IMR-90 (cell line): ENCODE results near the gene FBN1. TPM values are rescaled to one million over a fixed set of nuclear protein-coding genes. Genes with fewer than 3 reads are reported as not detected.

Experiments
- ATAC-seq: fragments of 200-7000 bp; cut with Tn5 transposase; 2 replicates; pipeline ENCODE4 v1.9.1; 2020; ENCODE audit warnings: low read depth, mild to moderate bottlenecking, moderate library complexity
- BruUV-seq: library from RNA; stranded (reverse); fragments of 400-500 nt; replicated peaks from 2 replicates; lab custom pipeline; 2021; lab: Mats Ljungman, UMichigan
- CTCF ChIA-PET: fragments of 300-600 bp; formaldehyde crosslinking; extraction: SDS; loops from one replicate; lab custom pipeline; 2021; ENCODE audit warnings: antibody characterized with exemption; lab: Yijun Ruan, JAX
- POLR2A ChIA-PET: fragments of 300-600 bp; sonication (Branson Sonifier 250); formaldehyde crosslinking; loops from one replicate; lab custom pipeline; 2022; ENCODE audit warnings: antibody characterized with exemption; ENCODE audit not compliant: unreplicated experiment; lab: Charles Lee
- DNase-seq: peaks from one replicate; pipeline ENCODE4 v3.0.0; 2013
- H2AFZ ChIP-seq: replicated peaks from 2 replicates; pipeline ENCODE3; 2013; ENCODE audit warnings: low read length, mild to moderate bottlenecking; ENCODE audit not compliant: poor library complexity
- H2AK5ac ChIP-seq: 2 replicates; pipeline ENCODE4 v1.6.1; 2013; ENCODE audit warnings: low read depth, low read length, inconsistent platforms
- H2AK9ac ChIP-seq: replicated peaks from 2 replicates; pipeline ENCODE3; 2013; ENCODE audit warnings: mild to moderate bottlenecking, low read depth, low read length, moderate library complexity; ENCODE audit not compliant: poor library complexity
- H2BK120ac ChIP-seq: 2 replicates; pipeline ENCODE4 v1.6.1; 2013; ENCODE audit warnings: low read depth, low read length, inconsistent platforms
- H2BK15ac ChIP-seq: 3 replicates; pipeline ENCODE4 v1.6.1; 2013; ENCODE audit warnings: low read depth, low read length, inconsistent platforms
- H2BK20ac ChIP-seq: 2 replicates; pipeline ENCODE4 v1.6.1; 2013; ENCODE audit warnings: low read depth, mild to moderate bottlenecking, inconsistent platforms, low read length, moderate library complexity
- H2BK5ac ChIP-seq: 2 replicates; pipeline ENCODE4 v1.6.1; 2013; ENCODE audit warnings: mild to moderate bottlenecking, low read depth, low read length, inconsistent platforms; ENCODE audit not compliant: poor library complexity, severe bottlenecking
- H3K14ac ChIP-seq: replicated peaks from 2 replicates; pipeline ENCODE4 v1.6.1; 2013; ENCODE audit warnings: low read depth, low read length, inconsistent platforms
- H3K18ac ChIP-seq: 2 replicates; pipeline ENCODE4 v1.6.1; 2013; ENCODE audit warnings: low read depth, low read length, control low read depth
- H3K23ac ChIP-seq: 2 replicates; pipeline ENCODE4 v1.6.1; 2013; ENCODE audit warnings: low read depth, low read length, inconsistent platforms
- H3K27ac ChIP-seq: 2 replicates; pipeline ENCODE4 v1.5.1; 2013; ENCODE audit warnings: mild to moderate bottlenecking, control low read depth, low read length; ENCODE audit not compliant: insufficient read depth
- H3K27me3 ChIP-seq: 2 replicates; pipeline ENCODE4 v1.6.1; 2013; ENCODE audit warnings: low read length; ENCODE audit not compliant: control insufficient read depth, insufficient read depth
- H3K36me3 ChIP-seq: 2 replicates; pipeline ENCODE4 v1.6.1; 2013; ENCODE audit warnings: low read length, mixed read lengths; ENCODE audit not compliant: control insufficient read depth, insufficient read depth
- H3K4ac ChIP-seq: 2 replicates; pipeline ENCODE4 v1.6.1; 2013; ENCODE audit warnings: low read depth, low read length, inconsistent platforms
- H3K4me1 ChIP-seq: 2 replicates; pipeline ENCODE4 v1.6.1; 2013; ENCODE audit warnings: low read length, mixed read lengths; ENCODE audit not compliant: control insufficient read depth, insufficient read depth
- H3K4me2 ChIP-seq: 2 replicates; pipeline ENCODE4 v1.6.1; 2013; ENCODE audit warnings: low read depth, mild to moderate bottlenecking, control low read depth, low read length, moderate library complexity
- H3K4me3 ChIP-seq: 2 replicates; pipeline ENCODE4 v1.5.1; 2013; ENCODE audit warnings: low read depth, mild to moderate bottlenecking, control low read depth, low read length, moderate library complexity; ENCODE audit not compliant: insufficient read depth
- H3K56ac ChIP-seq: 2 replicates; pipeline ENCODE4 v1.6.1; 2013; ENCODE audit warnings: low read length, inconsistent platforms; ENCODE audit not compliant: insufficient read depth; ENCODE audit errors: extremely low read depth
- H3K79me1 ChIP-seq, 2 experiments: 2 replicates each; pipeline ENCODE4 v1.6.1; 2013; ENCODE audit warnings: low read length in 2 of 2, inconsistent platforms in 1 of 2, low read depth in 1 of 2
- H3K9ac ChIP-seq: 2 replicates; pipeline ENCODE4 v1.6.1; 2013; ENCODE audit warnings: low read depth, low read length, control low read depth
- H3K9me1 ChIP-seq: 2 replicates; pipeline ENCODE4 v1.6.1; 2013; ENCODE audit warnings: low read length, inconsistent platforms; ENCODE audit not compliant: insufficient read depth
- H3K9me3 ChIP-seq: 2 replicates; pipeline ENCODE4 v1.6.1; 2013; ENCODE audit warnings: low read length; ENCODE audit not compliant: control insufficient read depth, insufficient read depth
- H4K20me1 ChIP-seq: 2 replicates; pipeline ENCODE4 v1.6.1; 2013; ENCODE audit warnings: low read length, inconsistent platforms; ENCODE audit not compliant: insufficient read depth
- H4K5ac ChIP-seq: 2 replicates; pipeline ENCODE4 v1.6.1; 2013; ENCODE audit warnings: mild to moderate bottlenecking, low read depth, low read length, control low read depth
- H4K8ac ChIP-seq, 2 experiments: 2 replicates each; pipeline ENCODE4 v1.6.1; 2013; ENCODE audit warnings: low read depth in 2 of 2, low read length in 2 of 2, control low read depth in 1 of 2, inconsistent platforms in 1 of 2
- H4K91ac ChIP-seq: 2 replicates; pipeline ENCODE4 v1.6.1; 2013; ENCODE audit warnings: low read depth, low read length, inconsistent platforms; ENCODE audit not compliant: insufficient read depth
- BHLHE40 ChIP-seq: fragments of 150-350 bp; IDR thresholded peaks from 2 replicates; pipeline ENCODE4 v1.6.1; 2016; ENCODE audit warnings: mild to moderate bottlenecking, low read depth, low read length
- FOS ChIP-seq: fragments of 150-350 bp; IDR thresholded peaks from 2 replicates; pipeline ENCODE4 v1.6.1; 2016; ENCODE audit warnings: low read depth, low read length
- MAZ ChIP-seq: IDR thresholded peaks from 2 replicates; pipeline ENCODE4 v1.6.1; 2012; ENCODE audit warnings: low read depth, mild to moderate bottlenecking, low read length, improper control_type of control experiment, moderate library complexity, borderline replicate concordance
- MXI1 ChIP-seq: IDR thresholded peaks from 2 replicates; pipeline ENCODE4 v1.6.1; 2012; ENCODE audit warnings: low read depth, mild to moderate bottlenecking, low read length, moderate library complexity, borderline replicate concordance
- RAD21 ChIP-seq: IDR thresholded peaks from 2 replicates; pipeline ENCODE4 v1.6.1; 2012; ENCODE audit warnings: low read length, improper control_type of control experiment
- RCOR1 ChIP-seq: IDR thresholded peaks from 2 replicates; pipeline ENCODE4 v1.6.1; 2012; ENCODE audit warnings: mild to moderate bottlenecking, low read length, improper control_type of control experiment; ENCODE audit not compliant: insufficient replicate concordance
- SMC3 ChIP-seq: fragments of 150-350 bp; IDR thresholded peaks from 2 replicates; pipeline ENCODE4 v1.6.1; 2016; ENCODE audit warnings: low read depth, mild to moderate bottlenecking, antibody characterized with exemption, low read length, moderate library complexity
- WGBS, 2 experiments: methylation state at CpG; one replicate each; pipeline versions ENCODE4 v1.1.5 to v1.1.7; 2013; ENCODE audit warnings: missing lambda C conversion rate in 2 of 2; ENCODE audit not compliant: insufficient read length in 1 of 2; ENCODE audit errors: extremely low coverage in 2 of 2; 5-methylcytosine and 5-hydroxymethylcytosine counted together
- dilution Hi-C: fragments of 300-500 bp; cut with HindIII; formaldehyde crosslinking; loops from one replicate; pipeline ENCODE4 v1.14.3; 2018; ENCODE audit warnings: low sequenced_read_pairs; ENCODE audit not compliant: unreplicated experiment
- in situ Hi-C: fragments of 300-500 bp; cut with MboI; formaldehyde crosslinking; loops from 3 replicates; pipeline ENCODE4 v1.14.3; 2019; ENCODE audit warnings: low sequenced_read_pairs, inconsistent platforms, mixed read lengths
- intact Hi-C: fragments of 100-400 bp; cut with micrococcal nuclease; formaldehyde crosslinking; loops from 2 replicates; pipeline ENCODE4 v1.10.0; 2022
- polyA plus RNA-seq, 3 experiments: library from polyadenylated mRNA; depleted of rRNA; stranded (reverse); fragments of >200 nt; gene quantifications; 2 replicates each; pipeline ENCODE4 v1.2.3, GENCODE V29; 2012; ENCODE audit warnings: low replicate concordance in 1 of 3
- total RNA-seq: library from RNA; depleted of rRNA; stranded (reverse); fragments of >200 nt; gene quantifications from 2 replicates; pipeline ENCODE4 v1.2.3, GENCODE V29; 2012
- TF ChIP-seq, protein P1 (sequence below): fragments of 150-350 bp; IDR thresholded peaks from 2 replicates; pipeline ENCODE4 v1.6.1; 2017; ENCODE audit warnings: mild to moderate bottlenecking, antibody characterized with exemption, low read length, low read depth

The FBN1 gene
- total and polyA plus RNA-seq, 2 of the 4 experiments (the other 2 are of a cell fraction): 134 to 283 TPM

DNA sequence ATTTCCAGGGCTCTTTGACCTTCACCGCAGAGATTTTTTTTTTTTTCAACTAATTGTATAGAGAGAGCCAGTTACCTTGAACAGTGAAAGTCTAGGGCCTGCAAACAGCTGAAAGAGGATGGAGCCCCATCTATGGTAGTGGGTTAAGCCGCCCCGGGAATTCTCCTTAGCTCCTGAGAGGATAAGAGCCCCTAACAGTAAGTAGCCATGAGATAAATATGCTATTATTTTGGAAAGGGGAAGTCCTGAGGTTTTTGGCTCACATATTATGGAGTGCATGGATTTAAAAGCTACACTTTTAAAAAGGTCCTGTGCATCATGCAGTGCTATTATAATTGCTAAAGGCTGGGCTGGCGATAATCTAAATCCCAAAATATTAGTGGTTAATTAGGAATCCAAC, 115.0 kb downstream of the FBN1 start:
- H2AK9ac ChIP-seq: no peak overlapping the region
- no TSS peak for BruUV-seq
- TF ChIP-seq MXI1: no peak
- TF ChIP-seq BHLHE40: no peak
- no peak for TF ChIP-seq FOS
- no peak for TF ChIP-seq SMC3
- TF ChIP-seq RCOR1: no peak
- no peak for TF ChIP-seq RAD21
- TF ChIP-seq MAZ: no peak
- TF ChIP-seq, protein P1, sequence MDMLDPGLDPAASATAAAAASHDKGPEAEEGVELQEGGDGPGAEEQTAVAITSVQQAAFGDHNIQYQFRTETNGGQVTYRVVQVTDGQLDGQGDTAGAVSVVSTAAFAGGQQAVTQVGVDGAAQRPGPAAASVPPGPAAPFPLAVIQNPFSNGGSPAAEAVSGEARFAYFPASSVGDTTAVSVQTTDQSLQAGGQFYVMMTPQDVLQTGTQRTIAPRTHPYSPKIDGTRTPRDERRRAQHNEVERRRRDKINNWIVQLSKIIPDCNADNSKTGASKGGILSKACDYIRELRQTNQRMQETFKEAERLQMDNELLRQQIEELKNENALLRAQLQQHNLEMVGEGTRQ: no peak
- H3K4ac ChIP-seq: no peak overlapping the region
- no peak overlapping the region for H3K4me2 ChIP-seq
- no peak overlapping the region for H2BK20ac ChIP-seq
- DNase-seq: no peak
- 0 out of 2 replicates have a peak, but pooled peaks cover 3% of the 10 kb centered on the region for H4K20me1 ChIP-seq
- no peak overlapping the region for H4K5ac ChIP-seq
- H2AK5ac ChIP-seq: no peak overlapping the region
- no peak overlapping the region for H2AFZ ChIP-seq
- H3K79me1 ChIP-seq: peaks cover 24 to 41% of the 10 kb centered on the region in 2 experiments; a peak in 3 of 4 replicates
- H3K9ac ChIP-seq: no peak overlapping the region
- H2BK120ac ChIP-seq: no peak overlapping the region
- H2BK15ac ChIP-seq: no peak overlapping the region
- H3K14ac ChIP-seq: no peak overlapping the region
- in situ Hi-C loops (no loop called here), intact Hi-C loops (no loop called here), dilution Hi-C loops (no loop called here)
- H2BK5ac ChIP-seq: no peak overlapping the region
- H3K36me3 ChIP-seq: peaks cover 32% of the 10 kb centered on the region
- H3K9me1 ChIP-seq: peaks cover 9% of the 10 kb centered on the region
- POLR2A ChIA-PET: no interaction called here
- ATAC-seq: no peak
- no CpG with 5 or more reads among the region's 4 CpGs for WGBS, 2 experiments
- H3K9me3 ChIP-seq: no peaks in the 10 kb centered on the region
- no peak overlapping the region for H4K91ac ChIP-seq
- no peaks in the 10 kb centered on the region for H3K27me3 ChIP-seq
- H3K18ac ChIP-seq: no peak overlapping the region
- H4K8ac ChIP-seq: no peak overlapping the region
- no peak overlapping the region for H3K4me3 ChIP-seq
- H3K4me1 ChIP-seq: peaks cover 11% of the 10 kb centered on the region
- H3K23ac ChIP-seq: no peak overlapping the region
- CTCF ChIA-PET: no interaction called here
- H3K56ac ChIP-seq: no peak overlapping the region
- no peak overlapping the region for H3K27ac ChIP-seq
